Measurements from ENCODE around the gene FNDC7.
"Not testable (repeated sequence)": the region's sequence is repeated elsewhere in the genome, so short reads cannot be mapped to it uniquely, and the experiment has no call there.

- not testable (repeated sequence) for TF ChIP-seq CTCF (IDR thresholded peaks at IDR 0.05); EZH2phosphoT487 (IDR thresholded peaks at IDR 0.05; ENCODE audit: borderline replicate concordance, low read depth); GATA2 (CRISPR knock-in tag; IDR thresholded peaks at IDR 0.05); MEF2A (IDR thresholded peaks at IDR 0.05; ENCODE audit: borderline replicate concordance, low read depth); POLR2AphosphoS5 (IDR thresholded peaks at IDR 0.05; ENCODE audit: low read depth, low read length)
These were observed 10.6 kb upstream of the FNDC7 start for GRCh38 chr1:108702109-108702508.

Measured in SK-N-SH (cell line).